Erythroblast (primary cell): ENCODE results near the gene PAX6.

Experiments
- GATA1 ChIP-seq: IDR thresholded peaks from 2 replicates; pipeline ENCODE4 v1.6.1; 2011; ENCODE audit warnings: low read depth, mild to moderate bottlenecking, control low read depth, low read length, moderate library complexity
- POLR2A ChIP-seq: IDR thresholded peaks from 2 replicates; pipeline ENCODE4 v1.6.1; 2011; ENCODE audit warnings: mild to moderate bottlenecking, low read length

DNA sequence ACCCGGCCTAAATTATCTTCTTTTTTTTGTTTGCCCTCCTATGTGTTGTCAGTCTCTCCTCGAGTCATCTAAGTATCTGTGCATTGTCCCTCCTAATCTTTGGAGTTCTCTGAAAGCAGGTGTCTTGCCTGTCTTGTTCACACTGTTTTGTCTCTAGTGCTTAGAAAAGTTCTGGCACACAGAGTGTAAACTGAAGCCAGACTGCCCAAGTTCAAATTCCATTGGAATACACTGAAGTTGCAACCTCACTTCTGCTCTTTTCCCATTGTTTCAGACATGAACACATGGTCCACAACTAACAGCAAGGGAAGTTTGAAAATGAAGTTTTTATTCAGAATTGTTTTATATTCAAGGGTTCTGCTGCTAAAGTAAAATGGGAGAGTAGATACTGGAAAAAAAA lies 38.7 kb downstream of the PAX6 start:
- no peak for TF ChIP-seq POLR2A
- no peak for TF ChIP-seq GATA1
